Gastrocnemius medialis (tissue), 4 donors: ENCODE data around the gene DEGS2.

Source experiments
- CTCF ChIP-seq, 5 experiments: fragments of 450-650 bp in 3 of 5; fragments of 200-600 bp in 2 of 5; sonication (generic) in 2 of 5; IDR thresholded peaks in 4 of 5; conservative IDR thresholded peaks in 1 of 5; 1 replicate in 4 of 5; 2 replicates in 1 of 5; pipeline ENCODE4 v1.5.1; 2016 to 2019; ENCODE audit warnings: antibody characterized with exemption in 5 of 5, mild to moderate bottlenecking in 3 of 5, moderate library complexity in 3 of 5
- POLR2A ChIP-seq, 2 donors: fragments of 450-650 bp; IDR thresholded peaks; one replicate each; pipeline ENCODE4 v1.6.1; 2017; ENCODE audit warnings: antibody characterized with exemption in 2 of 2, mild to moderate bottlenecking in 2 of 2, moderate library complexity in 2 of 2

- TF ChIP-seq CTCF (IDR thresholded peaks at IDR 0.05 in 4 of 5, conservative IDR thresholded peaks at IDR 0.05 in 1 of 5) (no peak), POLR2A (IDR thresholded peaks at IDR 0.05) (no peak)
Observed at GRCh38 chr14:100106250-100107112, 53.0 kb downstream of the DEGS2 start.
